HG03460 (cell line): ENCODE measurements around the gene ERH.
"Not testable (repeated sequence)": the region's sequence is repeated elsewhere in the genome, so short reads cannot be mapped to it uniquely, and the experiment has no call there.

ENCODE experiments used
- ATAC-seq: cut with Tn5 transposase; IDR thresholded peaks from one replicate; pipeline ENCODE4 v1.9.1; 2021; ENCODE audit not compliant: unreplicated experiment

Gene ERH

DNA sequence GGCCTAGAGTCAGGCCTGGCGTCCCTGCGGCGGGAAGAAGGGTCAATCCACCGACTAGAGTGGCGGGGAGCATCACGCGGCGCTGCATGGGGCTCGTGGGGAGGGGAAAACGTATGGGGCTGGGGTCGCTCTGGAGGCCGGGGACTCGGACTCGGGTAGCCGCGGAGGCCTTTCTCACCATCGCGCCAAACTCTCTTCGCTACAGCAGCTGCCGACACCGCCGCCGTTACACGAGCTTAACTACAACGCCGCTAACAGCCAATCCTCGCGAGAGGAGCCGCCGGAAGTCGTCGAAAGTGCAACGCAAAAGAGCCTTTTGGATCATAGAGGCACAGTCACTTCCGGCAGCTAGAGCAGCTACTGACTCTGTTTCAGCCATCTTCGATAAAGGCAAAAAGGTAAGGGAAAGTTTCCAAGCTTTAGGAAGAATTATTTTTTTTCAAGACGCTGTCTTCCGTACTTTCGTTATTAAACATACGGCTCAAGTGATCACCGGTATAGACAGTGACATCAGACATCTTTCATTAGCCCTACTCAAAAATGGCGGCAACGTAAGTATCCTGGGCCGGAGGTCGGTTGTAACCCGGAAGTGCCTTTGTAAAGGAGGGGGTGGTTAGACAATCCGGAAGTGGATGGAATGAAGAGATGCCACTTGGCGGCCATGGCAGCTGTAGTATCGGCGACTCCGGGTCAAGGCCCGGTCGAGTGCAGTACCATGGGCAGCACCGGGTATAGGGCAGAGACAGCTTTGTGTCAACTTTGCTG is at the start of gene ERH, which contains the start of gene SLC39A9:
TSS of gene ERH (minus strand) at position 247 of the 765 bp plus-strand sequence. CDS start at position 181, 66 bp downstream.
TSS of gene SLC39A9 (plus strand) at position 640 of the 765 bp plus-strand sequence. CDS start 678 bp downstream, outside the sequence.
- peak; percentile 91 for ATAC-seq

DNA sequence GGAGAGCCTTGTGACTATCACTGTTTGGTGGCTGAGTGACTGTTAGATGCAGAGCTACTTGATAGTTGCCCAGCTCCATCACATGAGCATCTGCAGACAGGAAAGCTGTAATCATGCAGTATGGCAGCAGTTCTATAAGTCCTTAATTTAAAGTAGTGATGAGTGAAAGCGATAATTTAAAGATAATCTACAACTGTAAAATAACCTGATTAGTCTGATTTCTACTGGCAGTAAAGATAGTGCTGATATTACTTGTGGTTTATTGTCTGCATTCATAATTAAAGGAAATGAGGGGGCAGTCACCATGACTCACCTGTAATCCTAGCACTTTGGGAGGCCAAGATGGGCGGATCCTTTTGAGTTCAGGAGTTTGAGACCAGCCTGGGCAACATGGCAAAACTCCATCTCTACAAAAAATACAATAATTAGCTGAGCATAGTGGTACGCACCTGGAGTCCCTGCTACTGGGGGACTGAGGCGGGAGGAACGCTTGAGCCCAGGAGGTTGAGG is 45.3 kb upstream of the ERH start:
- no peak for ATAC-seq

DNA sequence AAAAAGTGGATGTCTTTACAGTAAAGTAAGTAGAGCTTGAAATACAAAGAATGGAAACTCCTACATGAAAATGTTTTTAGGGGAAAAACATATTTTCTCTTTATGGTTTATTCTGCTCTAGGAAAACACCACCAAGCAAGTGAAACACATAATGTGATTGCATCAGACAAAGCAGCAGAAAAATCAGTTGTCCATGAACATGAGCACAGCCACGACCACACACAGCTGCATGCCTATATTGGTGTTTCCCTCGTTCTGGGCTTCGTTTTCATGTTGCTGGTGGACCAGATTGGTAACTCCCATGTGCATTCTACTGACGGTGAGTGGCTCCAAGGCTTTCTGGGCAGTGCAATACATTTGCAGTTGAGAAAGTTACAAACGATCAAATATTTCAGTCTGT is 43.8 kb upstream of the ERH start:
- peak; percentile 81 for ATAC-seq

DNA sequence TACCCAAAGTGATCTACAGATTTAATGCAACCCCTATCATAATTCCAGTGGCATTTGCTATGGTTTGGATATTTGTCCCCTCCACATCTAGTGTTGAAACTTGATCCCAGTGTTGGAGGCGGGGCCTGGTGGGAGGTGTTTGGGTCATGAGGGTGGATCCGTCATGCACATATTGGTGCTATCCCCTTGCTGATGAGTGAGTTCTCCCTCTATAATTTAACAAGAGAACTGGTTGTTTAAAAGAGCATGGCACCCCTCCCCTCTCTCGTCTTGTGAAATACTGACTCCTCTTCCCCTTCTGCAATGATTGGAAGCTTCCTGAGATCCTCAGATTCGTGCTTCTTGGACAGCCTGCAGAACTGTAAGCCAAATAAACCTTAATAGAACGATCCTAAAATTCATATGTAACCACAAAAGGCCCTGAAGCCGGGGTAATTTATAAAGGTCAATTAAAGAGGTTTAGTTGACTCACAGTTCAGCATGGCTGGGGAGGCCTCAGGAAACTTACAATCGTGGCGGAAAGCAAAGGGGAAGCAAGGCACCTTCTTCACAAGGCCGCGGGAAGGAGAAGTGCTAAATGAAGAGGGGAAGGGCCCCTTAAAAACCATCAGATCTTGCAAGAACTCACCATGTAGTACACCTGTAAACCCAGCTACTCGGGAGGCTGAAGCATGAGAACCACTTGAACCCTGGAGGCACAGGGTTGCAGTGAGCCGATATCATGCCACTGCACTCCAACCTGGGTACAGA is 41.6 kb upstream of the ERH start:
- ATAC-seq, result no peak

DNA sequence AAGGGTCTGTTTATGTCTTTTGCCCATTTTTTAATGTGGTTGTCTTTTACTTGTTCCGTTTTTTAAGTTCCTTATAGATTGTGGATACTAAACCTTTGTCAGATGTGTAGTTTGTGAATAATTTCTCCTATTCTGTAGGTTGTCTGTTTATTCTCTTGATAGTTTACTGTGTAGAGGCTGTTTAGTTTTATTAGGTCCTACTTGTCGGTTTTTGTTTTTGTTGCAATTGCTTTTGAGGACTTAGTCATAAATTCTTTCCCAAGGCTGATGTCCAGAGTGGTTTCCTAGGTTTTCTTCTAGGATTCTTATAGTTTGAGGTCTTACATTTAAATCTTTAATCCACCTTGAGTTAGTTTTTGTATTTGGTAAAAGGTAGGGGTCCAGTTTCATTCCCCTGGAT is 34.3 kb upstream of the ERH start:
- ATAC-seq, result no peak

DNA sequence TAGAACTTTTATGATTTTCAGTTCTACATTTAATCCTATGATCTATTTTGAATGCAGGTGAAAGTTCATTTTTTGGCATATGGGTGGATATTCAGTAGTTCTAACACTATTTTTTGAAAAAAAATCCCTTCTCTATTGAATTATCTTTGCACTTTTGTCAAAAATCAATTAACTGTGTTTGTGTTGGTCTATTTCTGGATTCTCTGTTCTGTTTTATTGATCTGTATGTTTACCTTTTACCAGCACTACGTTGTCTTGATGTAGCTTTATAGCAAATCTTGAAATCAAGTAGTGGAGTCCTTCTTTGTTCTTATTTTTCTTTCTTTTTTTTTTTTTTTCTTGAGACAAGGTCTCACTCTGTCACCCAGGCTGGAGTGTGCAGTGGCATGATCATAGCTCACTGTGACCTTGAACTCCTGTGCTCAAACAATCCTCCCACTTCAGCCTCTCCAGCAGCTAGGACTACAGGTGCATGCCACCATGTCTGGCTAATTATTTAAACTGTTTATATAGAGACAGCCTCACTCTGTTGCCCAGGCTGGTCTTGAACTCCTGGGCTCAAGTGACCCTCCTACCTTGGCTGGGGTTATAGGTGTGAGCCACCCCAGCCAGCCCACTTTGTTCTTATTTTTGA is 32.3 kb upstream of the ERH start:
- ATAC-seq, result no peak

DNA sequence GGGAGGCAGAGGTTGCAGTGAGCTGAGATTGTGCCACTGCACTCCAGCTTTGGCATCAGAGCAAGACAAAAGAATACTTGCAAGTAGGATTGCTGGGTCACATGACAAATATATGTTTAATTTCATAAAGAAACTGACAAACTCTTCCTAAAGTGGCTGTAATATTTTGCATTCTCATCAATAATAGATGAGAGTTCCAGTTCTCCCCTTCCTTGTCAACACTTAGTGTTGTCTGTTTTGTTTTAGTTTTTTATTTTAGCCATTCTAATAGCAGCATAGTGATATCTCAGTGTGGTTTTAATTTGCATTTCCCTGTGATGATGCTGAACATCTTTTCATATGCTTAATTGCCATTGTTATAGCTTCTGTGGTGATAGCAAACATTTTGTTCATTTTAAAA is 31.5 kb upstream of the ERH start:
- ATAC-seq, result no peak

DNA sequence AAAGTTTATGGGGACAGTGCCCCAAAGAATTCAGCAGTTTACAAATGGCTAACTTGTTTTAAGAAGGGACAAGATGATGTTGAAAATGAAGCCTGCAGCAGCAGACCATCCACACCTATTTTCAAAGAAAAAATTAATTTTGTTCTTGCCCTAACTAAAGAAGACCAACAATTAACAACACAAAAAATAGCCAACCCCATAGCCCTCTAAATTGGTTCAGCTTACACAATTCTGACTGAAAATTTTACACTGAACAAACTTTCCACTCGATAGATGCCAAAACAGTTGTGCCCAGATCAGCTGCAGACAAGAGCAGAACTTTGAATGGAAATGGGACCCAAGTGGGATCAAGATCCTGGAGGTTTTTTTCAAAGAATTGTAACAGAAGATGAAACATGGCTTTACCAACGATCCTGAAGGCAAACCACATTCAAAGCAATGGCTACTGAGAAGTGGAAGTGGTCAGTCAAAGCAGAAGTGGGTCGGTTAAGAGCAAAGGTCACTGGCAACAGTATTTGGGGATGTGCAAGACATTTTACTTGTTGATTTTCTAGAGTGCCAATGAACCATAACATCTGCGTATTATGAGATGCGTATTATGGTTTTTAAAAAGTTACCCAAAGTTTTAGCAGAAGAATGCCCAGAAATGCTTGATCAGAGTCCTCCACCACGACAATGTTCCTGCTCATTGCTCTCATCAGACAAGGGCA is 30.3 kb upstream of the ERH start:
- ATAC-seq, result no peak

DNA sequence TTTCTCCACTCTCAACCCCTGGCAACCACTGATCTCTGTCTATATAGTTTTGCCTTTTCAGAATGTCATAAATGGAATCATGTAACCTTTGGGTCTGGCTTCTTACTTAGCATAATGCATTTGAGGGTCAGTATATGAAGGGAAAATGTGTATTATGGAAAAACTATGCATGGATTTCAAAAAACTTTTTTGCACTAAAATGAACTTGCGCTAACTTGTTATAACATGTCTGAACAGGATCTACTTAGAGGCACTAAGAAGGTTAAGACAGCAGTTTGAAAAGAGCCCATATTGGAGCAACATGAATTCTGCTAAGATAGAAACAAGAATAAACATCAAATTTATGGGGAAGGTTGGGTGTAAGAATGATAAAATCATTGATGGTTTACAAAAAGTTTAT is 29.5 kb upstream of the ERH start:
- no peak for ATAC-seq

DNA sequence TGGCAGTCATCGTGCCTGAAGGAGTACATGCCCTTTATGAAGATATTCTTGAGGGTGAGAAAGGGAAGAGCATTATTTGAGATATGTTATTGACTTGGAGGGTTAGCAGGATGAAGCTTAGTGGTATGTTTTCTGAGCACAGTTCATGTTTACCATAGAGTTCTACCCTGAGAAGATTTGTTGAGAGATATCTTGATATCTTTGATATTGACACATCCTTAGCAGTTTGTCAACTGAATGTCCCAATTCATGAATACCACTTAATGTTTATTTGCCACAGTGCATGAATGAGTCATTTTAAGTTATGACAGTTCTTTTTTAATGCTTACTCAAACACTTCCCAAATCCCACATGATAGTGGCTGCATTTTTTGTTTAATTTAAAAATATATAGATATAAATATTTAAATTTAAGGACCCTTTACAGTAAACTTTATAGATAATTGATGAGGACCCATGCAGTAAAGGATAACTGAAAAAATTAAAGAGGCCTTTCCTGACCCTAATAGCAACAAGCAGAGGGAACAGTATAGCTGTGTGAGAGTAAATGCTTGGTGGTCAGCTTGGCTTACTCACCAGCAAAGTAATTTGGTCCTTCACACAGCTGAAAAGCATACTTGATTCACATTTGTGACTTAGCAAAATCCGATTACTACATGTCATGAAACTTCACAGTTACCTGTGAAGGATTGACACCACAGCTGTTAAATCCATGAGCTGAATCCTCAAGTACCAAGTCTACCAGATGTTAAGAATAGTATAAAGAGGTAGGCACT is 26.2 kb upstream of the ERH start:
- no peak for ATAC-seq

DNA sequence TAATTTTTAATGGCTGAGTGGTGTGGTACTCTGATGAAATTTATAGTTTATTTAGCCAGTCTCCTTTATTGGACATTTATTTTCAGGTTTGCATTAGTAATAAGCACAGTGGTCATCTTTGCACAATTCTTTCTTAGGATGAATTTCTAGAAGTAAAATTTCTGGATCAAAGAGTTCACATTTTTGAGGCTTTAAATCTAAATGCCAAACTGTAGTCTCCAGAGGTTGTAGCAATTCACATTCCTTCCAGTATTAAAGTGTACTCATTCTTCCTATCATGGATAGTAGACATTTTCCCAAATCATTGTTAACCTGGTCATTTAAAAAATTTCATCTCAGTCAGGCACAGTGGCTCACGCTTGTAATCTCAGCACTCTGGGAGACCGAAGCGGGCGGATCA is 25.2 kb upstream of the ERH start:
- no peak for ATAC-seq

DNA sequence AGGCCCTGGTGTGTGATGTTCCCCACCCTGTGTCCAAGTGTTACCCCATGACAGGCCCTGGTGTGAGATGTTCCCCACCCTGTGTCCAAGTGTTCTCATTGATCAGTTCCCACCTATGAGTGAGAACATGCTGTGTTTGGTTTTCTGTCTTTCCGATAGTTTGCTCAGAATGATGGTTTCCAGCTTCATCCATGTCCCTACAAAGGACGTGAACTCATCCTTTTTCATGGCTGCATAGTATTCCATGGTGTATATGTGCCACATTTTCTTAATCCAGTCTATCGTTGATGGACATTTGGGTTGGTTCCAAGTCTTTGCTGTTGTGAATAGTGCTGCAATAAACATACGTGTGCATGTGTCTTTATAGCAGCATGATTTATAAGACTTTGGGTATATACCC is 18.0 kb upstream of the ERH start:
- ATAC-seq, result not testable (repeated sequence)

DNA sequence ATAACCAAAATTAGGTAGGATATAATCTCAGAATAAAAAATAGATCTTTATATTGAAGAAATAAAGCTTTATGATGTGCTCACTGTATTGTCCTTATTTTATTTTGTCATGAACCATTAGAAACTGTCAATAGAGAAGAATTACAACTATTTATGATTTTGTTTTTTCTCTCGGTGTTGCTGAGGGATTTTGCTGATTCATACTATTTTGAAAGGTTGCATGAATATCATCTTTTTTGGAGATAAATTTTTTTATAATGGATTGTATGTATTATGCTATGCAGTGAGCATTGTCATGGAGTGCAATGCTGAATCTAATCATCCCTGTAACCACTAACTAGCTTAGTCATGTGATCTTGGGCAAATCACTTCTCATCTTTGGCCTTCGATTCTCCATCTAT is 15.4 kb upstream of the ERH start:
- no peak for ATAC-seq

DNA sequence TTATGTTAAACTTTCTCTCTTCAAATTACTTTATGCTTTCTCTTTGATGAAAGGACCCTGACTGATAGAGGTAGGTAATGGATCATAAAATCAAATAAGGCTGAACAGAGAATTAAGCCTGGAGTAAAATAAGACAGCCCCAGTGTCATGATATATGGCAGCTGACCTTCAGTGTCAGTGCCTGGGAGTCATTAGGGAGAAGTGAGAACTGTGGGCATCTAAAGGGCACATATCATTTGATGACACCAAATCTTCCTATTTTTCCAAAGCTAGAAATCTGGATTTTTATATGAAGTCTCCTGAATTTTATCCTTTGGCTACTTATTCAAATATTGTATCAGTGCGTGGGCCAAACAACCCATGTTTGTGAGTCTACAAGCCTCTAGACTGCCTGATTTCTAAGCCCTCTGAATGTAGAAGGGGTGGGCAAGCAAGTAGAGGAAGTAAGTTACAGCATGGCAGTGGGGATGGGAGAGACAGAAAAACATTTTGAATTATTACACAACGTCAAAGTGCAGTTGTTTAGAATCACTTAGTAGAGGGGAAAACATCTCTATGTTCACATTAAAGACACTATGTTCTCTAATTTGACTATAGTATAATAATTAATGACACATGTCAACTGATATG is 10.3 kb upstream of the ERH start:
- ATAC-seq, result no peak

DNA sequence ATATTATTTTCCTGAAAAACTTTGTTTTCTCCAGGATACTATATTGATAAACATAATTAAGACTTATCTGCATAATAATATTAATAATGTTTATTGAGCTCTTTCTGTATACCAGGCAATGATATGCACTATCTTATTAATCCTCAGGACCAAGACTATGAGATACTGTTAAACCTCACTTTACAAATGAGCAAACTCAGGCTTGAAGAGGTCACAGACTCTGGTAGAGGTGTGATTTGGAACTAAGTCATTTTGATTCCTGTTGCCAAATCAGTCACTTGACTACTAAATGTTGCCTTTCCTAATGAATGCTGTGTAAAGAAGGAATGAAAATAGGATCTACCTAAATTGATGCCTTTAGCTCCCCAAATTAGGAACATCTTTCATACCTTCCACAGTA is 7.7 kb upstream of the ERH start:
- no peak for ATAC-seq

DNA sequence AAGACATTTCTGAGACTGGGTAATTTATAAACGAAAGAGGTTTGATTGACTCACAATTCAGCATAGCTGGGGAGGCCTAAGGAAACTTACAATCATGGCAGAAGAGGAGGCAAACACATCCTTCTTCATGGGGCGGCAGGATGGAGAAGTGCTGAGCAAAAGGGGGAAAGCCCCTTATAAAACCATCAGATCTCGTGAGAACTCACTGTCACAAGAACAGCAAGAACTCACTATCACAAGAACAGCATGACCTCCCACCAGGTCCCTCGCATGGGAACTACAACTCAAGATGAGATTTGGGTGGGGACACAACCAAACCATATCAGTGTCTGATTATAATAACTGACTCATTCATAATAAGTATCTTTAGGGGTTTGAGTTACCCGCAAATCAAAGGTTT is 6.8 kb upstream of the ERH start:
- no peak for ATAC-seq

DNA sequence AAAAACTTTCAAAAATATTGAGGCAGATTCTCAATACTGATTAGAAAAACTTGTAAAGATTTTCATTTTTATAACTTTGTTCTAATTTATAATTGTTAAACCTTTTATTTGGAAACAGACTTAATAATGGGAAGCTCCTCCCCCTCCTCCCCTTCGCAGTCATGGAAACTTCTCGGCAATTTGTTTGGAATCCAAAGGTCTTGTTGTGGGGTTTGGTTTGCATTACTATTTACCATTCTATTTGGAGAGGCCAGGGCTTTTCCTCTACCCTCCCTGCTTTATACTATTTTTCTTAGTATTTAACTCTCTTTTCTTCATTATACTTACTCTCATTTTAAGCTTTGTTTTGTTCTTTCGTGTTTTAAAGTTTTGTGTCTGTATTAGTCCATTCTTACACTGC is 6.4 kb upstream of the ERH start:
- no peak for ATAC-seq

DNA sequence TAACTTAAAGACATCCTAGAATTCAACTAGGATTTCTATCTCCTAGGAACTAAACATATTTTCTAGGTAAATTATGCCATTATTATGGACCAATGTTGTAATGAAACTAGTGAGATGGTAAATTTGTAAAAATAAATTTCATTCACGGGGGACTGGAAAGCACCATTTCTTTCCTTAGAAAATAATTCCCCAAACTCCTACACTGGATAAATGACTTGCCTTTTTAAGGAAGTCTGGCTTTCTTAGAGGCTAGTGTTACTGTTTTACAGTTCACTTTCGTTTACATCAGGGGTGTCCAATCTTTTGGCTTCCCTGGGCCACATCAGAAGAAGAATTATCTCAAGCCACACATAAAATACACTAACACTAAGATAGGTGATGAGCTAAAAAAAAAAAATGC is 3.7 kb upstream of the ERH start:
- ATAC-seq, result no peak

DNA sequence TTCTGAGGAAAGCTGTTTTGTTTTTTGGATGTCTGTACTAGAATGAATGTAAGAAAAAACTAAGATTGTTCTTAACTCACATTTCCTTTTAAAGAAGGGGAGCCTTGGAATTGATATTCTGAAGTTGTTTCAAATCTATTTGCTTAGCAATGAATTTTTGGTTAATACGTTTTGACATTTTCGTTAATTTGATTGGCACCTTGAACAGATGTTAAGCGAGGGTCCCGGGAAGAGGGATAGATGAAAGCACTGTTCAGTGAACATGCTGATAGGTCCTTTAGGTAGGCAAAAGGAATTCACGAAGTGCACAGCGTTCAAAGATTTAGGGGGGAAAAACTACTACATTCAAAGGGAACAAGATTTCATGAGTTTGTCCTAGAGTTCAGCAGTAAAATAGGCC is 2.1 kb upstream of the ERH start:
- no peak for ATAC-seq

DNA sequence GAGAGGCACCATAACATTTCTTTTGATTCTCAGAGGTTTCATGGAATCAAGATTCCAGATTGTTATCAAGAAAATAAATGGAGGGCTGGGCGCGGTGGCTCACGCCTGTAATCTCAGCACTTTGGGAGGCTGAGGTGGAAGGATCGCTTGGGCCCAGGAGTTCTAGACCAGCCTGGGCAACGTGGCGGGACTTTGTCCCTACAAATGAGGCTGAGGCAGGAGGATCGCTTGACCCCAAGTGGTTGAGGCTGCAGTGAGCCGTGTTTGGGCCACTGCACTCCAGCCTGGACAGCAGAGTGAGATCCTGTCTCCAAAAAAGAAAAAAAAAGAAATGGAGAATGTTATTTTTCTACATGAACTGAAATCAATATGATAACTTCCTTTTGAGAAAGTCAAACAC is 1.7 kb upstream of the ERH start:
- ATAC-seq, result no peak
